Glomerular endothelial cell (primary cell): Measurements from ENCODE around the gene KBTBD13. TPM values are rescaled to one million over a fixed set of nuclear protein-coding genes. Genes with fewer than 3 reads are reported as not detected.

Experiments
- DNase-seq: peaks from one replicate; pipeline ENCODE4 v3.0.0-alpha.2; 2011; ENCODE audit warnings: low read depth, low spot score; ENCODE audit errors: extremely low read depth
- total RNA-seq: library from RNA; depleted of rRNA; stranded (reverse); fragments of >200 nt; gene quantifications from 2 replicates; pipeline ENCODE4 v1.2.3, GENCODE V29; 2015

Gene KBTBD13
- total RNA-seq, 1 donor from 2014 or later = not detected

GRCh38 chr15:65105038-65105437 lies 28.5 kb downstream of the KBTBD13 start:
- DNase-seq = no peak

GRCh38 chr15:65106011-65106590 lies 29.6 kb downstream of the KBTBD13 start:
- DNase-seq = no peak

GRCh38 chr15:65110676-65111292 lies 34.2 kb downstream of the KBTBD13 start:
- DNase-seq = peak; percentile 57

- DNase-seq = no peak
These were observed 38.5 kb downstream of the KBTBD13 start, which contains the start of gene UBAP1L for GRCh38 chr15:65115086-65115485. Gene UBAP1L (minus strand): TSS chr15:65115200. CDS start chr15:65106215, 8,985 bp downstream.

- DNase-seq = no peak
These were observed 39.0 kb downstream of the KBTBD13 start for GRCh38 chr15:65115542-65115941.

Other genes with a start within 250 kb of the KBTBD13 start
- 54.9 and 72.1 TPM in 2 replicates for gene PLEKHO2, start 234.8 kb upstream of the KBTBD13 start, total RNA-seq
- 0.58 and 6.2 TPM in 2 replicates for gene ANKDD1A, start 164.8 kb upstream of the KBTBD13 start, total RNA-seq
- gene SPG21, start 86.8 kb upstream of the KBTBD13 start, total RNA-seq = 97.1 and 102 TPM in 2 replicates
- 18.2 and 22.4 TPM in 2 replicates for gene MTFMT, start 47.1 kb upstream of the KBTBD13 start, total RNA-seq
- not detected in 2 replicates for gene SLC51B, start 31.4 kb upstream of the KBTBD13 start, total RNA-seq
- gene RASL12, start 8.8 kb upstream of the KBTBD13 start, total RNA-seq = not detected in 2 replicates
- 0.53 and 1.6 TPM in 2 replicates for gene UBAP1L, start 38.5 kb downstream of the KBTBD13 start, total RNA-seq
- gene PDCD7, start 57.1 kb downstream of the KBTBD13 start, total RNA-seq = 16.6 and 18.1 TPM in 2 replicates
- gene CLPX, start 108.6 kb downstream of the KBTBD13 start, total RNA-seq = 35.9 and 37.9 TPM in 2 replicates
- gene CILP, start 134.7 kb downstream of the KBTBD13 start, total RNA-seq = 0.12 TPM in 1 of 2 replicates, not detected in the other
- 4.0 and 9.0 TPM in 2 replicates for gene PARP16, start 210.1 kb downstream of the KBTBD13 start, total RNA-seq
- not detected in 2 replicates for gene RNU5A-1, start 219.3 kb downstream of the KBTBD13 start, total RNA-seq
- gene RNU5B-1, start 227.9 kb downstream of the KBTBD13 start, total RNA-seq = not detected in 2 replicates